ENCODE measurements around the gene NELL1.
"Not testable (repeated sequence)": the region's sequence is repeated elsewhere in the genome, so short reads cannot be mapped to it uniquely, and the experiment has no call there.

The NELL1 gene

GRCh38 chr11:20844216-20844615, 174.8 kb downstream of the NELL1 start:
- no peak overlapping the region for H3K4me3 ChIP-seq (replicated peaks in 1 of 2; ENCODE audit: low read depth in 2 of 2, low read length in 2 of 2)
- TF ChIP-seq CTCF (IDR thresholded peaks at IDR 0.05; ENCODE audit: low read depth, low read length): no peak
- DNase-seq (ENCODE audit: low read depth in 2 of 2): no peak

DNA sequence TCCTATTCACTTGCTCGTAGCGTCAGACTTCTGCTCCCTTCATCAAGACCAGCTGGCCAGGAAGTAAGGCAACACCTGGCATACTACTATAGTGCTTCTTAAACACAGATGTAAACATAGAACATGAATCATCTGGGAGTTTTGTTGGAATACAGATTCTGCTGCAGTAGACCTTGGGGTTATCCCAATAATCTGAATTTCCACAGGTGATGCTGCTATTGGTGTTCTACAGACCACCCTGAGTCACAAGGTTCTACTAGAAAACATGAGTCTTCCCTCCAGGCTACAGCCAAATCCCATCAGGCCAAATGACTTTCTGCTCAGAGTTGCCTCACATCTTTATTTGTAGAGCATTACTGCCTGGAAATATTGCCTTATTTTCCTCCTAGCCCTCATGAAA, 175.2 kb downstream of the NELL1 start:
- H3K4me3 ChIP-seq (replicated peaks in 1 of 2; ENCODE audit: low read depth in 2 of 2, low read length in 2 of 2): no peak overlapping the region
- no peak for DNase-seq (ENCODE audit: low read depth in 2 of 2)
- TF ChIP-seq CTCF (IDR thresholded peaks at IDR 0.05; ENCODE audit: low read depth, low read length): no peak

- no peak overlapping the region for H3K4me3 ChIP-seq (replicated peaks in 1 of 2; ENCODE audit: low read depth in 2 of 2, low read length in 2 of 2)
- TF ChIP-seq CTCF (IDR thresholded peaks at IDR 0.05; ENCODE audit: low read depth, low read length): no peak
- no peak for DNase-seq (ENCODE audit: low read depth in 2 of 2)
Observed at GRCh38 chr11:20854215-20854955, 185.0 kb downstream of the NELL1 start.

DNA sequence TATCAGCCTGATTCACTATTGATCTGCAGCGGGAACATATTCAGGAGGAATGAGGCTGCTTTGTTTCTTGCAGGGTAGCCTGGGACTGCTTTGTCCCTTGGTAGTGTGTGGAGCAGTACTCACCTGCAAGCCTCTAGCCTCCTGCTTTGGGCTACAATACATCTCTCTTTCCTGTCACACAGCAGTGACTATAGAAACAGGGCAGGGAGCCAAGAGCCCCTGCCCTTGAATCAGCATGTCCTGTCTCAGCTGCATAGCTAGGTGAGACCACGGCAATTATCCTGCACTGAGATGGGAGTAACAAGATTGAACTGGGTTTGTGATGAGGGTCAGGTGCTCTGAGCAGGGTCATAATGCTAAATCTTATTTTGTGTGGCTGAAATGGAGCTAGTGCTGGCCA, 191.9 kb downstream of the NELL1 start:
- no peak overlapping the region for H3K4me3 ChIP-seq (replicated peaks in 1 of 2; ENCODE audit: low read depth in 2 of 2, low read length in 2 of 2)
- DNase-seq (ENCODE audit: low read depth in 2 of 2): no peak
- no peak for TF ChIP-seq CTCF (IDR thresholded peaks at IDR 0.05; ENCODE audit: low read depth, low read length)

GRCh38 chr11:20862263-20862662, 192.9 kb downstream of the NELL1 start:
- not testable (repeated sequence) for H3K4me3 ChIP-seq (replicated peaks in 1 of 2; ENCODE audit: low read depth in 2 of 2, low read length in 2 of 2); DNase-seq (ENCODE audit: low read depth in 2 of 2)

GRCh38 chr11:20864628-20865027, 195.2 kb downstream of the NELL1 start:
- no peak for TF ChIP-seq CTCF (IDR thresholded peaks at IDR 0.05; ENCODE audit: low read depth, low read length)
- DNase-seq (ENCODE audit: low read depth in 2 of 2): no peak

GRCh38 chr11:20865161-20865560, 195.8 kb downstream of the NELL1 start:
- DNase-seq (ENCODE audit: low read depth in 2 of 2): no peak
- TF ChIP-seq CTCF (IDR thresholded peaks at IDR 0.05; ENCODE audit: low read depth, low read length): no peak
- H3K4me3 ChIP-seq (replicated peaks in 1 of 2; ENCODE audit: low read depth in 2 of 2, low read length in 2 of 2): no peak overlapping the region

More at GRCh38 chr11:20864628-20865027, 195.2 kb downstream of the NELL1 start:
- no peak overlapping the region for H3K4me3 ChIP-seq (replicated peaks in 1 of 2; ENCODE audit: low read depth in 2 of 2, low read length in 2 of 2)

Data from cardiac fibroblast (primary cell).